Stimulated activated CD4-positive, alpha-beta T cell treated with anti-CD3 and anti-CD28 coated beads, Interleukin-4, amount 100 ng/mL, for 1 hour (primary cell): Measurements from ENCODE around the gene HOXA11.

ENCODE experiments used
- DNase-seq: peaks from one replicate; pipeline ENCODE4 v3.0.0-alpha.2; 2020

Gene HOXA11

DNA sequence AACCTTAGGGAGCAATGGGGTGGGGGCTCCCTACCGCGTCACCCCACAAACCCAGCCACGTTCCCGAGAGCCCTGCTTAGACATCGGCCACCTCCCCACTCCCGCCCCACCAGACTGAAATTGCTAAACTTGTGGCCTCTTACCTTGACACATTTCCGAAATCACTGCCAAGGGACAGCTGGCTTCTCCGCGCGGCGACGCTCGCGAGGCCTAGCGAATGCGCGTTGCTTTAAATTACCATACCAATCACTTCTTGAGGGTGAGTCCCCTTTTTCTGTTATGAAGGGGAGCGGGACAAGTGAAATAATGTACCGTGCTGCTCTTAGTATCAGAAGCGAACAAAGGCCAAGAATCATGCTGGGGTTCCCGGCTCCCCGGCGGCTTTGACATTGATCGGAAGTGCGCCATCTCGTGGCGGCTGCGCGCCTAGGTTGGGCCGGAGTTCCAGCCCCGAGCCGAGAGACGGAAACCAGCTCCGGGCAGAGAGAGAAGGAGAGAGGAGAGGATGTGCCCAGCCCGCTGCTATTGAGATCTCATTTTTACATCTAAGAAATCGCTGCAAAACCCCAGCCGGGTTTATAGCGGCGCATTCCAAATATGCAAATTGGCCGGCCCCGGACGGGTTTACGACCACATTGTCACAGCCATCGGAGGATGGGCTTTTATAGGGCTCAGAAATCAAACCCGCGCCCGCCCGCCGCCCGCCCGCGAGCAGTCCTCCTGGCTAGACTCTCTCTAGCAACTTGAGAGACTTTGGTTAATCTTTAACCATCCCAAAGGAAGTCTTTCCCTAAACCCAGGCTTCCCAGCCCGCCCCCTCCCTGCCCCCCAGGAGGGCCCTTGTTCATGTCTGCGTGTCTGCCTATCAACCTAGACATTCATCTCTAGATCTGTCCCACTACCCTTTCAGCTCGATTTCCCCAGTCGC, 5.3 kb downstream of the HOXA11 start:
- peak; percentile 72 for DNase-seq

DNA sequence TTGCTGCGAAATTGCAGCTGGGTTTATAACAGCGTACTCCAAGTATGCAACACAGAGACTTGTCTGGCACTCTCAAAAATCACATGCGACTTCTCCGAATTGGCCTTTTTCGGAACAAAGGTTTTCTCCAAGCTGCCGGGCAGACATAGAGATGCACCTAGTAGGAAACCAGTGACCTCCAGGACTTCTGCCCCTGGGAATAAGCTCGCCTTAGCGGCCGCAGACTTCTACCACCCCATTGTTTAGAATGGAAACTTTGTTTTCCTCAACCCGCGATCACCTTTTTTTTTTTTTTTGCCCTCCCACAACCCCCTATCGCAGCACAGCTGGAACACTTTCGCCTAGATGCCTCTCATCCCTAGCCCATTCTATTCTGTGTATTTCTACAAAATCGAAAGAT, 6.0 kb downstream of the HOXA11 start:
- DNase-seq: no peak

DNA sequence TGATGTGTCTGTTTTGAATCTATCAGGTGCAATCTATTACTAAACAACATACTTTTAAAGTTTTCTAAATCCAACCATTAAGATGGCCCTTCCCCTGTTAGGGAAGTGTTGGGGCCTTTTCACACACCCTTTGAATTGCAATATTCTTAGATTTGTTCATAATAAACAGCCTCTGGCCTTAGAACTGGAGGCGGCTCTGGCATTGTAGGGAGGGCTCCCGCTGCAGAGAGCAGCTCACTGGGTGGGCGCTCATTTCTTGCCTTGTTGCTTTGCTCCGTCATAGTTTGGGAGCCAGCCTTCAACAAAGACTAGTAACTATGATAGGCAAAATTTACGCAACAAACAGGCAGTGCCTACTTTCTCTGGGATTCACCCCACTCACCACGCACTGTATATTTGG, 6.7 kb downstream of the HOXA11 start:
- DNase-seq: no peak

DNA sequence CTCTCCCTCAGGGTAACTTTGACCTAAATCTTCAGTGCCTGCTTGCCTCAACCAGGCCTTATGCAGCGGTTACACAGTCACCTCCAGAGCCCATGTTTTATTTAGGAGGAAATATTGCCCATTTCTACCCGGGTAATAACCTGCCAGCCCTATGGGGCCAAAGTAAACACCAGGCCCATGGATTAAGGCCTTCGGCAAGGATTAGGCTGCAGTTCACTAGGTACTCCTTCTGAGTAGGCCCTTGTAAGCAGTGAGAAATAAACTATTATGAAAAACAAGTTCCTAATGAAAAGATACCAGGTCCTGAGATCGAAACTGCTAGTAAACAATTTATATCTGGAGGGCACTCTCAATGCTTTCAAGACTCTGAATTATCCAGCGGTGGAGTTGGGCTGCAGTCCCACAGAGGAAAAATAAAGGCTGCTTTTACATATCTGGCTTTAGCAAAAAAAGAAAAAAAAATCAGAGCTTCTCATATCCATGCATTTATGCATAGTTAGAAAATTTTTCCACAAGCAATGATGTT, 7.2 kb downstream of the HOXA11 start:
- no peak for DNase-seq

DNA sequence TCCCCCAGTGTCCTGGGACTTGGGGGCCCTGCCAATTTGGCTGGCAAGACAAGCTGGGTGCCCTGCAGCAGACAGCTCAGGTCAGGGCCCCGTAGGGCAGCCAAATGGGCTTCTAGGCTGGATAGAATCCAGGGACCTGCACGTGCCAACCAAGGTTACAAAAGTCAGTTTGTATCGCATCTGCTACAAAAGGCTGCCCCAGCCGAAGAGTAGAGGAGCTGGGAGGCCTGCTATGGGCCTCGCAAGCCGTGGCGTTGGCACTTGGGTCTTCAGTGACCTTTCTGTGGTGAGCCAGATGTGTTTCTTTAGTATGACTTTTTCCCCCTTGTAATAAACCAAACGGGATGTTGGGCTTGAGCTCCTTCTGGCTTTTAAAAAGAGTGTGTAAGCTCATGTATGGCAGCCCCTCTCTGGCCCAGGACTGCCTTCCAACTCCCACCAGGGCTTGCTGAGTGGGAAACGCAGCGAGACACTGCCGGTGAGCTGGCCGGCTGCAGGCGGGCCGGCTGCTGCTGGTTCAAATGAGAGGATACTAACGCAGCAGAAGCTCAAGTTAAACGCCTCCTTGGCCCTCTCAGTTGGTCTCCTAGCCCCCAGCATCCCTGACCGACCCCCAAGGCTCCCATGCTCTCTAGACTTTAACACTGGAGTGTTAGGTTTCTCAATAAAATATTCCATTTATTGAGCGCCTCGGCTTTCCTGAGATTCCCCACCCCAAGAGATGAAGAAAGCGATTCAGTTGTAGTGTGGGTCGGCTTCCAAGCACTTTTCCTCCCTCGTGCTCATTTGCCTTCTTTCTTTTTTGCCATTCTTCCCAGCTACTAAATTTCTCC, 7.9 kb downstream of the HOXA11 start:
- DNase-seq: no peak

DNA sequence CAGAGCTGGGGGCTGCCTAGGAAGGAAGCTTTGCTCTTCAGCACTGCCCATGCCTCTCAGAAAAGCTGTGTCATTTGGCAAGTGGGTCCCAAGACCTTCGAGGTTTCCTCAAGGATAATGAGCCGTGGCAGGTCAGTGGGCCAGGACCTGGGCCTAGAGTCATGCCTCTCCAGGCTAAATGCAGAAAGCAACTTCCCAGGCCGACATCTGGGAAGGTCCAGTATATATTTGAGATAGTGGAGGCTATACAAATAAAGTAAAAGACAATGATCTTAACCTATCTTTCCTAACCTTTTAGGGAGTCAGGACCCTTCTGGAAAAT, 8.5 kb downstream of the HOXA11 start:
- no peak for DNase-seq

DNA sequence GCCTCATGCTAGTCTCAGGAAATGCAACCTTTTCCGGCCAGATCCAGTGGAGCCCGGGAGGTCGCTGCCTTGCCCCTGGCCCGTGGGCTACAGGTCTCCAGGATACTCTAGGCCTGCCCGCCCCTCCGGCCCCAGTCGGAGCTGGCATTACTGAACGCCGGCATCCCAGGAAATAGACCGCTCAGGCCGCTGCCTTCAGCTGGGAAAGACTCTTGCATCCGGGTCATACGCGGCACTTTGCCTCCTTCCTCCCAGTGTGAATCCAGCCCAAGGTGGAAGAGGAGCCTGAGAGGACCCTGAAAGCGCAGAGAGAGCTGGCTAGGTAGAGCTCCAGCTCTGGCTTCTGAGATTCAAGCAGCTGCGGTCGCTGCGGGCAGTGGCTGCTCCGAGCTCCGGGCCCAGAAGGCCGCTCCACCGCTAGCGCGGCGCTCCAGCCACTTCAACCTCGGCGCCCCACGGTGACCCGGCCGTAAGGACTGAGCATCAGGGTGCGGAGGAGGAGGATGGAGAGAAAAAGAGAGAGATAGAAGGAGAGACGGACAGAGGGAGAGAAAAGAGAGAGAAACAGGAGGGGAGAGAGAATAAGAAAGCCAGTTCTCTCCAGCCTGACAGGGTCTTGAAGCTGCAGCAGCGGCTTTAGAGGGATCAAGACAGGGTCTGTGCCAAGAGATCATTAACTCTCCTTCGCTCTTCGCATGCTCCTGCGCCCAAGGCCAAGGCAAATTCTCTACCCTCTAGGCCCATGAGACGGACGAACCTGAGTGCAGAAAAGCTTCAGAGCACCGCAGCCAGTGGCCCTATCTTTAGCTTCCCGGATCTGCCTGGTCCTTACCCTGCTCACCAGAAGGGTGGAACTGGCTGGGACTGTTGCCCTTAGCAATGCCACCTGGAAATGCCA, 9.2 kb downstream of the HOXA11 start:
- no peak for DNase-seq

DNA sequence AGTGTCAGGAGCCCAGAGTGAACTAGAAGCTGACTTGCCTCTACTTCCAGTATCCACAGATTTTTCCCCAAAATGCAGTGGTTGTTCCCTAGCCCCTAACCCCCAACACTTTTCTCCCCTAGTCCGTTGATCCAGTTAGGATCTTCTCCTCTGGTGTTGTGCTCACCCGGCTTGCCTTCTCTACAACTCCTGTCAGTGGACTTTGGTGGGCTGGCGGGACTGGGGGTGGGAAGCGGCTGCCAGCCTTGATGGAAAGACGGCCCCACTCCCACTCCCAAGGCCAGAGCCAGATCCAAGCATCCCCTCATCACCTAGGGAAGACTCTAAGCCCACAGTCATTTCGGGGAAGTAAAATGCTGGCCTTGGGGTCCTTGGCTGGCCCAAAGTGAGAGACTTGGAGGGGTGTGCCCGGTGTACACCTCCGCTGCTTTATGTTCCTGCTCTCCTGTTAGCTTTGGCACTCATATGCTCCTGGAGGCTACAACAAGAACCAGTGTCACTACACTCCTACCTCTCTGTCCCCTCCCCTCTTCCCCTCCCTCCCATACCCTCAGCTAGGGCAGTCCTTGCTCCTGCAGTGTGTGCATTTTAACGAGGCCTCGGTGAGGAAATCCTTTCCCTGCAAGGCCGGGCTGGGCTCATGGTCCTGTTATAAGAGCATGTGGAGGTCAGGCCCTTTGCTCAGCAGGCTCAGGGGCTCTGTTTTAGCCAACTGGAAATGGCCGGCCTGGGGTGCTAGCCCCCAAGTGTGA, 10.0 kb downstream of the HOXA11 start:
- no peak for DNase-seq

DNA sequence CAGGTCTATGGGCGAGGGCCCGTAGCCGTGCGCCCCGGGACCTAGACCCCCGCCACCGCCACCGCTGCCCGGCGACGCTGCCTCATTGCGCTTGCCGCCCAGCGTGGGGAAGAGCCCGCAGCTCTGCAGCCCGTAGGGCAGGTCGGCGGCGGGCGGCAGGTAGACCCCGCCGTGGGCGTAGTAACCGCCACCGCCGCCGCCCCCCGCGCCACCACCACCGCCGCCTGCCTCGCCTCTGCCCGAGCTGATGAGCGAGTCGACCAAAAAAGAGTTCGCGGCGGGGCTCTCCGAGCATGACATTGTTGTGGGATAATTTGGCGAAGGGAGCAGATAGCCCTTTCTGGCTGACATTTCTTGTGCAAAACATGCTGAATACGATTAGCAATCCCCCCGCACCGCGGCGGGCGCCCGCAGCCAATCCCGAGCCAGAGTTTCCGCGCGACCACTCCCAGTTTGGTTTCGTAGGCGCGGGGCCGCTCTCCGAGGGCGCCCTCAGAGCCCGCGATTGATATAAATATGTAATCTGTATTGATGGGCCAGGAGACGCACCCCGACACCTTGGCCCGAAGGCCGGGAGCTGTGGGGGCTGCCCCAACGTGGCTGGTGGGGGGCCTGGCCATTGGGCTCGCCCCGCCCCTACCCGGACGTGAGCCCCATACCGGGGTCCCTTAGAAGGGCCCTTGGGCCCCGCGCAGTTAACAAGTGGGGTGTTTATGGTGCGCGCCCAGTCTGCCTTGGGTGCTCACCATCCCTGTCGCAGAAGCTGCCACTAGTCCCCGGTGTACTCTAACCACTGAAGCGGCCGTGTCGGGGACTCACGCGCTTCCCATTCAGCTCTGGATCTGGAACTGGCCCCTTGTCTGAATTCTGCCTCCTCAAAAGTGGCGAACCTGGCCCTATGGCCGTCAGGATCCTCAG, 10.8 kb downstream of the HOXA11 start, which contains the start of gene HOXA10:
TSS of gene HOXA10 (minus strand) at position 365 of the 918 bp plus-strand sequence. CDS start at position 351, 14 bp downstream.
- DNase-seq: no peak

DNA sequence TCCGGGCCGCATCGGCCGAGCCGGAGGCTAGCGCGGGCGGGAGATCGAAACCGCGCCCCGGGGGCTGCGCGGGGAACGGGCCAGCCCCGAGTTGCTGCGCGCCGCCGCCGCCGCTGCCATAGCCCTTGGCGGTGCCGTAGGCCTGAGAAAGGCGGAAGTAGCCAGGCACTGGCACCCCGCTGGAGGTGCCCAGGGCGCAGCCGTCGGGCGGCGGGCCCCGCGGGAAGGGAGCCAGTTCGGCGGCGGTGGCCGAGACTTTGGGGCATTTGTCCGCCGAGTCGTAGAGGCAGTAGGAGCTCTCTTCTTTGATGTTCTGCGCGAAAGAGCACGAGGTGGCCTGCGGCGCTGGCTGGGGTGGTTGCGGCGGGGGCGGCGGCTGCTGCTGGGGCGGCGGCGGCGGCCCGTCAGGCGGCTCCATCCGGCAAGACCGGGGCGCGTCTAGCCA, 11.5 kb downstream of the HOXA11 start:
- DNase-seq: no peak

DNA sequence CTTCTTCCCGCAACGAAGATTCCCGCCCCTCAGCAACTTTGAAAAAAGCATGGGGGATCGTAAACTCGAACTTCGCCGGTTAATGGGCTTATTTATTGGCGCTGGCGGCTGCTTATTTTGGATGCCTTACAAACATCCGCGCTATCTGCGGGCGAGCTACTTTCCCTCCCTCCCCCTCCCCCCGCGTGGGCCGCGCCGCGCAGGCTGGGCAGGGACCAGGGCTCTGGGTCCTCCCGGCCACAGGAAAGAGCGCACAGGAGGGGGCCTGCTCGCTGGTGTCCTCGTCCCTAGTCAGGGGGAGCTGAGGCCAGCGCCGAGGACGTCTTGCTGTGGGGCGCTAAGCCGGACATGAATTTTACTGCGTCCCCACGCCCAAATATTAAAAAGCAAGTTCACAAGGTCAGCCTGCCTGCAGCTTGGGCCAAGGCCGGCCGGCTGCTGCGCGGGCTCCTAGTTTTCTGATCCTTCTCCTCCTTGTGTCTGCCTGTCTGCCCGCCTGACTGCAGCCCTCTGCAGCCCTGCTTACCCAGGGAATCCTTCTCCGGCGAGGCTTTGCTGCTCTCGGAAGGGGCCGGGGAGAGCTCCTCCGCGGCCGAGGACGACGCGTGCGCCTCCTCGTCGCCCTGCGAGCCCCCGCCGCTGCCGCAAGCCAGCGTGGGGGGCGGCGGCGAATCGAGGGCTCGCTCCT, 12.1 kb downstream of the HOXA11 start:
- no peak for DNase-seq

DNA sequence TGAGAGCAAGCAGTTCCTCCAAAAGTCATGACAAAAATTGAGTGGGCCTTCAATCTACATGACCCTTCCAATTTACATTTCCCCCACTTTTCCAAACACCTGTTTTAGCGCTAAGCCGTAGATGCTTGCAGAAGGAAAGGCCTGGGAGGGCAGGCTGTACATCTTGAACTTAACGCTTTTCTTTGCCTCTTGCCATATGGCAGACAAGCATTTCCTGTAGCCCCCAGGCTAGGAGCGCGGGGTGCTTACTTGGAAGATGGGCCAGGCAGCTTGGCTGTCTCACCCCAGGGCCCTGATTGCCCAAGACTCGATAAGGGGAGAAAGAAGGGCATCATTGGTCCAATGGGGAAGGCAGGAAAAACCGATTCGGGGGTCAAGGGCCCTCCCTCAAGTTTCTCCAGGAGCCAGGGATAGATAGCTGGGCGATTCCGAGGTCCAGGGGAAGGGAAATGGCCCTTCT, 12.7 kb downstream of the HOXA11 start:
- no peak for DNase-seq

DNA sequence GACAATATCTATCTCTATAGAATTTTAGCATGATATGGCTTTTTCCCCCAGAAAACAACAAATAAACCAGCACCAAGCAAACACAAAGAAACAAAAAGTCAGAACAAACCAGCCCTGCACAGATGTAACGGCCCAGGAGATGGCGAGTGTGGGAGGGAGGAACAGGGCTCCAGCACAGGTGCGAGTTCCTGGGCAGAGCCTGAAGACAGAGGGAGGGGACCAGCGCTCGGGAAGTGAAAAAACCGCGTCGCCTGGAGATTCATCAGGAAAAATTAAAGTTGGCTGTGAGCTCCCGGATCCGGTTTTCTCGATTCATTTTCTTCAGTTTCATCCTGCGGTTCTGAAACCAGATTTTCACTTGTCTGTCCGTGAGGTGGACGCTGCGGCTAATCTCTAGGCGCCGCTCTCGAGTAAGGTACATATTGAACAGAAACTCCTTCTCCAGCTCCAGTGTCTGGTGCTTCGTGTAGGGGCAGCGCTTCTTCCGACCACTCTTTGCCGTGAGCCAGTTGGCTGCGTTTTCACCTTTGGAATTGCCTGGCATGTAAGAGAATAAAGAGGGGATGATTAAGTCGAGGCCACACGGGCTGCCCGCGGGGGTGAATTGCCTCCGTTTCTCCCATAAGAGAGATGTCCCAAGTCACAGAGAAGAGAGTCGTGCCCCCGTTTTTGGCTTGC, 13.3 kb downstream of the HOXA11 start:
- no peak for DNase-seq

DNA sequence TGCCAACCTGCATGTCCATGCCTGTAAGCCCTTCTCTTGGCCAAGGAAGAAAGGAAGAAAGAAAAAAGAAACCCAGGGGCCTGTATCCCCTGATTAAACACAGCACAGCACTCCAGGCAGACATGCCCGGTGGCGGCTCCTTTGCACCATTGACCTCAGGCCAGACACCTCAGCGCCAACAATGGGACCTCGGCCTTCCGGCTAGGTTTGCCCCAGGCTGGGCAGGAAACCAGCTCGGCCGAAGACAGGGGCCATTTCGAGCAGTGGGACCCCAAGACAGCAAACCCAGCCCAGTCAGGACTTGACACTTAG, 13.8 kb downstream of the HOXA11 start:
- DNase-seq: no peak

DNA sequence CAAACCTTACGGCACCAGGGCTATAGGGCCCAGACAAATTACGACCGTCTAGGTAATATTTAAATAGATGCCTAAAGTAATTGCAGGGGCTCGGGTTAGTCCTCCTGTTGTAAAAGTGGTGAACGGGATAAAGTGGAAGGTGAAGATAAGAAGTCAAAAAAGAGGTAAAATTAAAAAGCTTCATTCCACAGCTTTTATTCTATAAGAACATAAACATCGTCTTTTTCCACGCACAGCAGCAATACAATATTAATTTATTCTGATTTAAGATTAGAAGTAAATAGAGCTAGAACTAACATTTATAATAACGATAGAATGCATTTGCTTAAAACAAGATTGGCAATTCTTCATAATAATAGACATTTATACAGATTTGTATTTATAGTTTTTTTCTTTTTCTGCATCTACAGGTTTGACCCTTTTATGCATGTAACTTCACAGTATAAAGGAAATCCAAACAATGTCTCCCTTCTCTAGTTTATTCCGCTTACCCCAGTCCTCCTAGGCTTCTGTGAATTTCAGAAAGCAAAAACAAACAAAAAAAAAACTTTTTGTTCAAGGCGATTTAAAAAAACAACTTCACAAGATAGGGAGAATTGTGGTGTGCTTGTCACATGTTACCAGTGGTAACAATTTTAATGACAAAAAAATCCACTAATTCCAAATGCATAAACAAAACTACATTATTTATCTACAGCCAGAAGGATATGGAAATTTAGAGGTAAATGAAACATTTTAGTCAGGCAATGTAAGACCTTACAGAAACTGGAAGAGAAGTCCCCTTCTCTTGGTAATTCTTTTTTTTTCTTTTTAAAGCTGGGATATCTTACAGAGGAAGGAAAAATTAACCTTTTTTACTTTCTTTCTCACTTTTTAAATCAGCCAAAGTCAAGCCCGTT, 14.4 kb downstream of the HOXA11 start:
- DNase-seq: no peak

DNA sequence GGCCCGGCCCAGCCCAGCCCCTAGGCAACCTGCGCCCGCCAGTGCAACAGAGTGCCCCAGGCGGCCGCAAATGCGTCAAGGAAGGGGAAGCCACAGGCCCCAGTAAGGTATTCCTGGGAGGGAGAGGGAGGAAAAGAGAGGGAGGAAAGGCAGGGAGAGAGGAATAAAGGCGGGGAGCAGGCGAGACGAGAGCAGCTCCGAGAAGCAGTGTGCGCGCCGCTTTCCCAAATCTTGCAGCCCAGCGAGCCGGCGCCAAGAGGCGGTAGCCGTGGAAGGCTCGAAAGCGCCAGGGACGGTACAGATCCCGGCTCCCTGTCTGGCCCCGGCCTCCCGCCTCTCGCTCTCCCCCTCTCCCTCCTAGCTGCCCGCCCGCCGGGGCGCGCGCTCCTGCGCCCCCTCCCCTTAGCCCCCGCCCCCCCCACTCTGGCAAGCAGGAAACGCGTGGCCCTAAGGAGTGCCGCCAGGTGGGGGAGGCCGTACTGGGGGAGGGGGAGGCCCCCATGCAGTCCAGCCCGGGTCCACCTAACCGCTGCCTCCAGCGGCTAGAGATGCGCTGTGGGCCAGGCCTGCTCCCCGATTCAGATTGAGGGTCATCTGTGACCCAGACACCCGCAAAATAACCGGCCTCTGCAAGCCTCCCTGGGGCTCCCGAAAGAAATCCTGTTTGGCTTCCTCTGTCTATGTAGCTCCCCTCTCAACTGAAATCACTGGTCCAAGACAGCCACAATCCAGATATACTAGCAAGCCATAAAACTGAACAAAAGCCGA, 15.2 kb downstream of the HOXA11 start:
- DNase-seq: no peak

DNA sequence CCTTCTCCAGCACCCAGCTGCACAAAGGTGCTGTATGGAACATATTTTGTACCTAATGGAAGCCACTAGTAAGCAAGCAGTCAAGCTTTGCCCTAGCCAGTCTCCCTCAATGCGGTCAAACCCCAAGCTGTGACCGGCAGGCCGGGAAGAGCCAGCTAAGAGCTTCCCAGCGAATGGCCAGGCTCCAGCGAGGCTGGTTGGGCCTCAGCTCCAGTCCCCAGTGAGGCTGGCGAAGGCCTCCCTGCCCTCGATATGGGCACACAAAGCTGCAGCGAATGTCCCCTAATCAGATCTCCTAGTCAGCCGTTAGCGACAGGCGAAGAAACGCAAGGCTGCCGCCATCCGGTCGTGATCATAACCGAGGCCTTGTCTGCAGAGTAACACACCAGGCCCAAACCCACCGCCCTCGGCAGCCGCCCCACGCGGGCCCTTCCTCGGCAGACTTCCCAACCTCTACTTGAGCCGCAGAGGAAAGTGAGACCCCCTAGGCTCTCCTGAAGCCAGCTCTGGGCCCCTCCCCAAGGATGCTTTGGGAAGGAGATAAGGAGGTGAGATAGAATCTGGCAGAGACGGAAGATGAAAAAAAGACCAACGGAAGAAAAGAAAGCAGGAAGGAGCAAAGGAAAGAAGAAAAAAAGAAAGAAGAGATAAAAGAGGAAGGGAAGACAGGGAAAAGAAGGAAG, 16.6 kb downstream of the HOXA11 start:
- no peak for DNase-seq
